Stimulated activated CD8-positive, alpha-beta memory T cell treated with anti-CD3 and anti-CD28 coated beads, Interleukin-15, amount 100 ng/mL, for 1 hour (primary cell): Measurements from ENCODE around the gene HOXD12.

Experiments
- DNase-seq: peaks from one replicate; pipeline ENCODE4 v3.0.0-alpha.2; 2020; ENCODE audit warnings: low read depth

HOXD12 gene

DNA sequence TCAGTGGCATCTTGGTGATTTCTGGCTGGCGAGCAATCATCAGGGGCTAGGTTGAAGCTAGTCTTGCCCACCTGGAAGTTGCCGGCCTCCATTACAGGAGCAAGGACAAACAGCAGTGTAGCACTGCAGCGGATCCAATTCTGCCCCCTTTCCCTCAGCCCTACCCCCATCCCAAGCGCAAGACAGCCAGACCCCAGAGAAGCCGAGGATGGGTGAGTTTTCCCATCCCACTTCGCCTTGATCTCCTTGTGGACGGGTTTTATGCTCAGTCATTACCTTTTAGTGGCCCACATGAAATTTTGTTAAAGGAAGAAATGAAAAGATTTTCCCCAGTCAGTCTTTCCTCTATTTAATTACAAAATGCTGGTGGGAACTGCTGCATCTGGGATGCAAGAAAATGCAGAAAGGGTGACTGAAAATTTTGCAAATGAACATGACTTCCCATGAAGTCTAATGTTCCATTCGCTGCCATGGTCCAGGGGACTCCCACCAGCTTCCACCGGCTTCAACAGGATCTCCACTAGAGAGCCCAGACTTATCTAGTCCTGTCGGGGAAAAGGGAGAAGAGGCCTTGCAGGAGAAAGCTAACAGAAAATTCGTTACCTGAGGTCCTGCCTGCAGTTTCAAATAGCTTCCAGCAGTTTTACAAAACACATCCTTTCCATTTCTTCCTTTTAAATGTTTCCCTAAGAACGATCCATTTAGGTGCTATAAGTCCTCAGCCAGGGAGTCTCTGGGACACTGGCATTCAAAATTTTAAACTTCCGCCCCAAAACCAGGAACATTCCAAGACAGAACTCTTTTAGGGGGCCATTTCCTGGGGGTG, 21.0 kb downstream of the HOXD12 start:
- no peak for DNase-seq

DNA sequence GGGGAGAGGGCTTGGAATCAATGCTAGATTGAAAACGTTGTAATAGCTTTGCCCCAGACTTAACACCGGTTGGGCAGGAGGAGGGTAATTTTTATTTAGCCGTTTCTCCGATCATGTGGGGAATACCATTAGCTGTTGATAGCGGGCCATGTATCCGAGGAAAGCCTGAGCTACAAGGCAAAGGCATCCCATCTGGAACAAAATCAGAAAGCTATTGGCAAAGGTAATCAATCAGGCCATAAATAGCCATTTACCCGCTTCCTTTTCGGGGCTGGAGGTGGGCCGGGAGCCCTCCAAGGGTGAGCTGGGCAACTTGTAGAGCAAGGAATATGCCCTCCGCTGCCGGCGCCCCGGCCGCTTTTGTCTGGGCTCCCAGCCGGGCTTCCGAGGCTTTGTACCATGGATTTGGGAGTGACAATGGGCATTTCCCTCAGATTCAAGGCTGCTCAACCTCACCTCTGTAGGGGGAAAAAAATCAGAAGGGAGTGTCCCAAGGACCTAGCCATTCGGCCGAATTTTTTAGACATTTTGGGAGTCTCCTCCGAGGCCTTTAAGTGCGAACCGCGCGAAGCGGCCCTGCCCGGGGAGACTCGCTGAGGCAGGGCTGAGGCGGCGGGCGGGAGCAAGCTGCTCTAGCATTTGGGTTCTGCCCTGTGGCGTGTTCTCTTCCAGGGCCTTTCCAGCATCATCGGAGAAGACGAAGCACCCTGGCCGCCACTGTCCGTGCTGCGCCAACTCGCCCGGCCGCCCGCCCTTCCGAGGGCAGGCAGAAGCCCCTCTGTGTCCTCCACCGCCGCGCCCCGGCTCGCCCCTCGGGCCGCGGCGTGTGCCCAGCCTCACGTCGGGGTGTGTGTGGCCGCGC, 21.8 kb downstream of the HOXD12 start:
- no peak for DNase-seq

DNA sequence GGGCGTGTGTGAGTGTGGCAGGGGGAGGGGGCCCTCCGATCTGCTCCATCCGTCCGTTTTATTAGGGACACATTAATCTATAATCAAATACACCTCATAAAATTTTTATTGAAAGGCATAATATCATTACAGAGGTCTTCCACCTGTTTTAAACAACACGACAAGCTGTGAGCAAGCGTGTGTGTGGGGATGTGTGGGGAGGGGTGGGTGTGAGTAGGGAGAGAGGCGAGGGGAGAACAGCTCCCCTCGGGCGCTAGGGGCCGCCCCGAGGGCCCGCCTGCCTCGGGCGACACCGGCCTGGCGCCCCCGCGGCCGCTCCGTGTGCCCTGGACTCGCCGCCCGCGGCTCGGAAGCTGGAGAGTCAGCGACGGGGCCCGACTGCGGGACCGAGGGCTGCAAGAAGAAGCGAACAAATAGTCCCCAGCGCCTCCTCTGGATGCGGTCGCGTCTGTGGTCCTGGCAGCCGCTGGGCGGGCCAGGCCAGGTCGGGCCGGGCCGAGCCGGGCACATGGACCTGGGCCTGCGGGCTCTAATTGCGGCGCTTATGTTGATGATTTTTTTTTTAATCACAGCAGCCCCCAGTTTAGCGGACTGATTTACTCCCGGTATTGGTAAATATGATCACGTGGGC, 22.6 kb downstream of the HOXD12 start:
- no peak for DNase-seq

DNA sequence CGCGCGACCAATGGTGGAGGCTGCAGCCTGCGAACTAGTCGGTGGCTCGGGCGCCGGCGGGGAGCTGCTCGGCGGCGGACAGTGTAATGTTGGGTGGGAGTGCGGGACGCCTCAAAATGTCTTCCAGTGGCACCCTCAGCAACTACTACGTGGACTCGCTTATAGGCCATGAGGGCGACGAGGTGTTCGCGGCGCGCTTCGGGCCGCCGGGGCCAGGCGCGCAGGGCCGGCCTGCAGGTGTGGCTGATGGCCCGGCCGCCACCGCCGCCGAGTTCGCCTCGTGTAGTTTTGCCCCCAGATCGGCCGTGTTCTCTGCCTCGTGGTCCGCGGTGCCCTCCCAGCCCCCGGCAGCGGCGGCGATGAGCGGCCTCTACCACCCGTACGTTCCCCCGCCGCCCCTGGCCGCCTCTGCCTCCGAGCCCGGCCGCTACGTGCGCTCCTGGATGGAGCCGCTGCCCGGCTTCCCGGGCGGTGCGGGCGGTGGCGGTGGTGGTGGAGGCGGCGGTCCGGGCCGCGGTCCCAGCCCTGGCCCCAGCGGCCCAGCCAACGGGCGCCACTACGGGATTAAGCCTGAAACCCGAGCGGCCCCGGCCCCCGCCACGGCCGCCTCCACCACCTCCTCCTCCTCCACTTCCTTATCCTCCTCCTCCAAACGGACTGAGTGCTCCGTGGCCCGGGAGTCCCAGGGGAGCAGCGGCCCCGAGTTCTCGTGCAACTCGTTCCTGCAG, 23.3 kb downstream of the HOXD12 start, which contains the start of gene HOXD9:
TSS of gene HOXD9 (plus strand) at position 37 of the 728 bp plus-strand sequence. CDS start at position 87, 50 bp downstream.
- DNase-seq: no peak

DNA sequence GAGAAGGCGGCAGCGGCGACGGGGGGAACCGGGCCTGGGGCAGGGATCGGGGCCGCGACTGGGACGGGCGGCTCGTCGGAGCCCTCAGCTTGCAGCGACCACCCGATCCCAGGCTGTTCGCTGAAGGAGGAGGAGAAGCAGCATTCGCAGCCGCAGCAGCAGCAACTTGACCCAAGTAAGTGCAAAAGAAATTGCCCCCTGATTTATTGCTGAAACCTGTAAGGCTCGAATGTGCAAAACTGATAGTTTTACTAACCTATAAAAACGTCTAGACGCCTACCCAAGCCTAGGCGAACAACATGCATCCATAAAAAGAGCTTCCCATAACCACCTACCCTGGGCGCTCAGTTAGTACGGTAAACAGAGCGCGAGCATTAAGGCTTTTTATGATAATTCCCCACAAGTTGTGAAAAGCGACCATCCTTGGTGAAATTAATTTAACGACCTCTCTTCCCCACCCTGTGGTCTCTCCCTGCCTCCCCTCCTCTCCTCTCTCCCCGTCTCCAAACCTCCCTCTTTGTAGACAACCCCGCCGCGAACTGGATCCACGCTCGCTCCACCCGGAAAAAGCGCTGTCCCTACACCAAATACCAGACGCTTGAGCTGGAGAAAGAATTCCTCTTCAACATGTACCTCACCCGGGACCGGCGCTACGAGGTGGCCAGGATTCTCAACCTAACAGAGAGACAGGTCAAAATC, 24.0 kb downstream of the HOXD12 start:
- DNase-seq: no peak

DNA sequence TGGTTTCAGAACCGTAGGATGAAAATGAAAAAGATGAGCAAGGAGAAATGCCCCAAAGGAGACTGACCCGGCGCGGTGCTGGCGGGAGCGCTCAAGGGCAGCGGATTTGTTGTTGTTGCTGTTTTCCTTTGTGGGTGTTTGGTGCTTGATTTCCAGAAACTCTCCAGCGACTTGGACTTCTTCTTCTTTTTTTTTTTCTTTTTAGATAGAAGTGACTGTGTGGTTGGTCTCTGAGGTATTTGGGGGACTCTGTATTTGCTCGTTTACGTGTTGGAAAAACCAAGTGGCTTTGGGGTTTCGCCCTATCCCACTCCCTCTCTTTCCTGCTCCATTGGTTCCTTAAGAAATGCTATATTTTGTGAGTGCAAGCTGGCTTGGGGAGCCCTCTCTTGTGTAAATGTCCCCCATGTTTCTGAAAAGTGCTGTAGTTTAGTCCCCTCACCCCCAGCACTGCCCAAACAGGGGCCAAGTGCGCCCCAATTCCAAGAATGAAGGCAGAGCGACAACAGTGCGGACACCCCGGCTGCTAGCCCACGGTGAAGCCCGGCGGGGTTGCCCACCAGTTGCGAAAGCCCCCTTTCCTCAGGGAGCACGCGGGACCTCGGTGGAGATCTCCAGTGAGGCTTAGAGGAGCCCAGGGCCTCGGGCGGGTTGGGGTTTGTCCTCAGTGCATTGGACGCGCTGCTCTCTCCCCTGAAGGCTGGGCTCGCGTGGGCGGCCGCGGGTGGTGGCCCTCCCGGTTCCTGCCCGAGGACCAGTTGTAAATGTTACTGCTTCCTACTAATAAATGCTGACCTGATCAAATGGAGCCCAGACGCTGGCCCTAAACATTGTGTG, 24.7 kb downstream of the HOXD12 start:
- DNase-seq: no peak

DNA sequence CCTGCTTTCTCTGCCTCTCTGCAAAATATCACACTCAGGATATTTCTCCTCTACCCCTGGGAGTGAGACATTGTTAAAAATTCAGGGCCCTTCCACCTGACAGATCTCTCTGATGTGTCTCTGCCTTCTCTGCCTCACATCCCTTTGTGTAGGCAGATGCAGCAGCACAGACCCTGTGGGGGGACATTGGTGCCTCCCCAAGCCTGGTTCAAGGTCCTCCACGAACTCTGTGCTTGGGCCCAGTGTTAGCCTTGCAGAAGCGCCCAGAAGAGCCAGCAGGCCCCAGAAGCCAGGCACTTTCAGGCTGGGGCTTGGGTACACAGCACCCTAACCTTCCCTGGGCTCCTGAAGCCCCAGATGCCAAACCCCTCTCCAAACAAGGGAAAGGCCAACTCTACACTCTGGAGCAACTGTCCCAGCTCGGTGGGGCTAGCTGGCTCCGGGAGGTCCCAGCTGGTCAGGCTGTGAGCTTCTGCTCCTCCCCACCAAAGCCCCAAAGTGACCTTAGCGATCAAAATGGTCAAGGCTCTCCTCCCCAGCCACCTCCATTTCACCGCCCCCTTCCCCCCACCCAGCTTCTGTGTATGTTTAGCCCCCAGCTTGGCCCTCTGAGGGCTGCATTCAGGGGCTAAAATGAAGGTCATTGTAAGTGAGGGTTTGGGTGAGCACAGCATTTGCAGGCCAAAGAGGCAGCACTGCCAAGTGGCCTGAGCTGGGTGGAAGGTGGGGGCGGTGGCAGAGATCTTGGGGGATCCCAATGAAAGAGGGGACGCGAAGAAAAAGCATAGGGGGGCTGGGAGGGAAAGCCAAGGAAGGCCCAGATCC, 25.6 kb downstream of the HOXD12 start:
- DNase-seq: no peak

DNA sequence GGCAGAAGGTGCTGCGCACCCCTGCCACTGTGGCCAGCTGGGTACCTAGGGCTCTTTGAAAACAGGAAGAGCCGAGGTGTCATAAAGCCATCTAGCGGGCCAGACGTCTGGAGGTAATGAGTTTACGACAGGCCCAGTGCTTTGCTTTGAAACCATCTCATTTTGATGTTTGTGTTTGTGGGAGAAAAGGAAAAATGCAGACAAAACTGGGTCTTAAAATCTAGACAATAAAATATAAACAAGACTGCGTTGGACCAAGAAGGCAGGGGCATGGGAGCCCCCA, 26.1 kb downstream of the HOXD12 start:
- DNase-seq: no peak

DNA sequence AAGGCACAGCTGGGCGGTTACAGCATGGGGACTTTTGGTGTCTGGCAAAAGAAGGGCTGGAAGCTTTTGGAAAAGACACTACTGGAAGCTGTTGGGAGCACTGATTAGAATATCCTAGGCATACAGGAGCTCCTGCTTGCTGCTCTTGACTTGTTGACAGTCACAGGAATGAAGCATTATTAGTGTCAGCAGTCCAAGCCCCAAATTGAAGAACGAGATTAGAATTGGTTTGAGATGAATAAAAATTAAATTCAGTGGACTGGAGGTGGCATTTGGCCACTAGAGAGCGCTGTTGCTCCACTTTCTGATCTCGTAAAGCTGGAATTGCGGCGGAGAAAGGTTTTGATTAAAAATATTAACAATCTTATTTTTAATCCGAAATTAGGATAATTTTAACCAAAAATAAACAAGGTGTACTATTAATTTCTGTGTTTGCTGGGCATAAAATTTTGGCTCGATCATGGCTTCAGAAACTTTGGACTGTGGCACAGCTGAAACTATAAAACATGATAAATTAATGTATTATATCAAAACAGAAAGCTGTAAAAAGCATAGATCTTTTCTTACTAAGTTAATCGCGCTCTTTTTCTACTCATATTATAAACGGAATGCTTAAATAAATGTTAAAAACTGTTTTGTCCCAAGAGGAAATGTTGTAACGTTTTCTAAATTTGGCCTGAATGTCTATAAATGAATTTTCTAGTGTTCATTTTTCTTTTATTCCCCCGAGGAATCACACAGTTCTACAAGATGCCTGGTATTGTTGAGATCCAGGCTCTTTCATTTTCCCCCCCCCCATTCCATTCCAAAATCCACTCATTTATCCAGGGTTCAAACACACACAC, 27.6 kb downstream of the HOXD12 start:
- peak; percentile 60 for DNase-seq

DNA sequence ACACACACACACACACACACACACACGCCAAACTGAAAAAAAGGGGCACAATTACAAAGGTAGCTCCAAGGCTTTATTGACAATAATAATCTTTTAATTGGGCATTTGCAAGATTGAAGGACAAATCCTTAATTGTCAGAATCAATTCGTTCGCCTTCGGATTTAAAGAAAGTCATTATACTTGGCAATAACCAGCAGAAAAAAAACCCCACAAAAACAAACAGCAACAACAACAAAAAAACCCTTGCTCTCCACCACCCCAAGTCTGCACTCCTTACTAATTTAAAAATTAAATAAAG, 28.1 kb downstream of the HOXD12 start:
- no peak for DNase-seq

DNA sequence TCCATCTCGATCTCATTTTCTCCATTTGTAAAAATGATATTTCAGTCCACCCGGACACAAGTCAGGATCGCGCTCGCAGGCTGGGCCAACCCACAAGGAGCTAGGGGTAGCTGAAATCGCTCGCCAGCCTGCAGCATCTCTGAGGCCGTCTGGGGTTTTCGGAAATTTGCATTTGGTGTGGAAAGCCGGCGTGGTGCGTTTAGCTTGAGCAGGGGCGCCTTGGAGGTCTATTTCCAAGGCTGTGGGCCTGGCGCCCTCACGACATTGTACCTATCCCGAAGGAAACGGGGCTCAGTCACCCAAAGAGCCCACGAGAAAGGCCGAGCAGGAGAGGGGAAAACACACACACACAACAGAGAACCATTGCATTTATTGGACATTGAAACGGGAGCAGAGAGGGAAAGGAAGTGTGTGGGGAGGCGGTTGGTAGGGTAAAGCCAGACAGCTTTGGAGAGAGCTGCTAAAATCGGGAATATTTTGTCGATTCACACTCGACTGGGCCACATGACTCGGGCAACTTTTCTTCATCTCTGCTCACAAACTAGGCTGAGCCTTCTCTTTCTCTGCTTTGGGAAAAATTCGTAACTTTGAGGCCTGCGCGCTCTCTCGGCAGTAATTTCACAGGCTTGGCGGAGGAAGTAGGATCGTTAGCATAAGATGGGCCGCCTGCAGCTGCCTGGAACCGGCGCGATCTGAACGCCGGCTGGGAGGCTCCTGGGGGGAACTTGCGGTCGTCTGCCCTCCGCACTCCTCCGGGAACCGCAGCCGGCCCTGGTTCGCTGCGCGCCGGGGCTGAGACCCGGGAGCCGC, 28.8 kb downstream of the HOXD12 start:
- no peak for DNase-seq

DNA sequence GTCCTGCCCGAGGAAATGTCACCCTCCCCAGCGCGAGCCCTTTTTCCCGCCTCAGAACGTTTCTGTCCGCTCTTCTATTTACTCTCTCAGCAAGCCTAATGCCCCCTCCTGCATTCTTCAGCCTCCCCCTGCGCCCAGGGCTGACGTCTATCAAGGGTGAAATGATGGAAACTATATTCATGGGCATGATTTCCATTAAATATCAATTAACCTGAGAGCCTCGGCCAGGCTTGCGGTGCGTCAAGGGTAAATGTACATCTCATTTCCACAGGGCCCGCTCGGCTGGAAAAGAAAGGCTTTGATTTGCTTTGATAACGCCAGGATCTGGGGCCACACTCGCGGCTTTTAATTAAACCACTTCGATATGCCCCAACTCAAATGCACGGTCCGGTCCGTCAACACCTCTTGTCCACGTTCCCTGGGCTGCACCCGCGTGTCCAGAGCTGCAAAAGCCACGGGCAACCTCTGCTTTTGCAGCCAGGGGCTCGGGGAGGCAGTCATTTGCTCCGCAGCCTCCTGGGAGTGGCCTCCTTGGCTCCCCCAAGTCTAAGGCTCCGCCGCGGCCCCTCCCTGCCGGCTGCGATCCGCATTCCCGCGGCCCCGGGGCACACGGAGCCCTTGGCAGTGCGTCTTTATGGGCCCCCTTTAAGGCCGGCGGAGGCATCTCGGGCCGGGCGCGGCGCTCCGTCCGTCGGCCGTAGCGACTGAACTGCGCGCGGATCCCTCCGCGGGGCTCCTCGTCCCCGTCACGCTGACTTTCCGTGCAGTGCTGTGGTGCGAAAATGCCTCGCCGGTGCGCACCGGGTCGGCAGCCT, 29.6 kb downstream of the HOXD12 start, which contains the start of gene HOXD8:
TSS of gene HOXD8 (plus strand) at position 724 of the 815 bp plus-strand sequence. CDS start 662 bp downstream, outside the sequence.
- no peak for DNase-seq

DNA sequence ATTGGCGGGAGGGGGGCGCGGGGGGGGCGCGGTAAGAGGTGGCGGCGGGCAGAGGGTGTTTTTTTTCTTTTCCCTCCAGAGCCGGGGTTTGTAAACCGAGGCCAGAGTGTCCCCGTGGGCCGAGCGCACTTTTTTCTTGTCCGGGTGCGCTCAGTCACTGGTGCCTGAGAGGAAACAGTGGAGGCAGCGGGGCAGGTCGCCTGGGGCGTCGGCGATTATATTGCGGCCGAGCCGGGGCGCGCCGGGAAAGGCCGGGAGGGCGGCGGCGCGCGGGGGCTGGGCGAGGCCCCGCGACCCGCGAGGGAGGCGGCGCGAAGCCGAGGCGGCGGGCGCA, 30.2 kb downstream of the HOXD12 start:
- no peak for DNase-seq

DNA sequence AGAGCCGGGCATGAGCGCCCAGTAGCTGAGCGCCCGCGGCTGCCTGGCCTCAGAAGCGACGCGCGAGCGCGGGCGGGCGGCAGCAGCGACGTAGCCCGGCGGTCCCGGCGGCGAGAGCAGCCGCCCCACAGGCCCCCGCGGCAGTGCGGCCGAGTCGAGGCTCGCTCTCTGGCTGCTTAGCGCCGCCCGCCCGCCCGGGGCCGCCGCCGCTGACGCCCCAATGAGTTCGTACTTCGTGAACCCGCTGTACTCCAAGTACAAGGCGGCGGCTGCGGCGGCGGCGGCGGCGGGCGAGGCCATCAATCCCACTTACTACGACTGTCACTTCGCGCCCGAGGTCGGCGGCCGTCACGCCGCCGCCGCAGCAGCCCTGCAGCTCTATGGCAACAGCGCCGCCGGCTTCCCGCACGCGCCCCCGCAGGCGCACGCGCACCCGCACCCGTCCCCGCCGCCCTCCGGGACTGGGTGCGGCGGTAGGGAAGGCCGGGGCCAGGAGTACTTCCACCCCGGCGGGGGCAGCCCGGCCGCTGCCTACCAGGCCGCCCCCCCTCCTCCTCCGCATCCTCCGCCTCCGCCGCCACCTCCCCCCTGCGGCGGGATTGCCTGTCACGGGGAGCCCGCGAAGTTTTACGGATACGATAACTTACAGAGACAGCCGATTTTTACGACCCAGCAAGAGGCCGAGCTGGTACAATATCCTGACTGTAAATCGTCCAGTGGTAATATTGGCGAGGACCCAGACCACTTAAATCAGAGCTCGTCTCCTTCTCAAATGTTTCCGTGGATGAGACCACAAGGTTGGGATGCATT, 30.8 kb downstream of the HOXD12 start:
- no peak for DNase-seq

DNA sequence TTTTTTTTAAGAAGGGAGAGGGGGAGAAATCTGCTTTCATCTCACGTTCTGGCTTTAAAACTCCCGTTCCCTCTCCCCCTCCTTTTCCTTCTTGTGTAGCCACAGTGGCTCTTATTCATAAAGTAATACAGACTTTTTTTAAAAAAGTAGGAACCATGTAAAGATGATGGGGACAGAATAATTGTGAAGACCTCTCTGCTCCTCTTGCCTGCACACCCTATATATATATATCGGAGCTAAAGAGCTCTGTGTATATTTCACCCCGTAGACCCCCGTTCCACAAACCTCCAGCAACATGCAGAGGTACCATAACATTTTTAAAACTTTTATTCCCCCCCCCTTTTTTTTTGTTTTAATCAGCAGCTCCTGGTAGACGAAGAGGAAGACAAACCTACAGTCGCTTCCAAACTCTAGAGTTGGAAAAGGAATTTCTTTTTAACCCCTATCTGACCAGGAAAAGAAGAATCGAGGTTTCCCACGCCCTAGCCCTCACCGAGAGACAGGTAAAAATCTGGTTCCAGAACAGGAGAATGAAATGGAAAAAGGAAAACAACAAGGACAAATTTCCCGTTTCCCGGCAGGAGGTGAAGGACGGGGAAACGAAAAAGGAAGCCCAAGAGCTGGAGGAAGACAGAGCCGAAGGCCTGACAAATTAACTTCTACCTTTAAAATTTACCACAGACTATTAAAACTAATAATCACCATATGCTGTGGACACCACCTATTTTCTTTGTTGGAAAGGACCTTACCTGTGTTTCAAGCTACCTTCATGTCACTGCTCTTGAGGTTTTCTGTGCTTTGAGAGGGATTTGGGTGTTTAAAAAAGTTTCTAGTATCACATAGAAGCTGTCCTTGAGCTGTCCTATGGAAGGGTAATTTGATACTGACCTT, 31.6 kb downstream of the HOXD12 start:
- no peak for DNase-seq

DNA sequence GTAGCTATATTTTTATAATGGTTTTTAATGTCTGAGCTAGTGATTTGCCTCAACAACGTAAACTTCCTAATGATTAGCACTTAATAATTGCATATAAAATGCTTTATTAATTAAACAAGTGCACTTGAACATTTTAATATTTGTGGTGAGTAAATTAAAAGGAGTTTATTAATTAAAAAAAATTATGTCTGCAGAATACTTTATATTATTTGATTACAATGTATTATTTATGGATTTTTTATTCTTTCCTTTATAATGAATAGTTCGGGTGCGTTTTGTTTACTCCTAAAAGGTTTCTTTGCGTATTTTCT, 32.2 kb downstream of the HOXD12 start:
- no peak for DNase-seq
